Endothelial cell of umbilical vein (primary cell): ENCODE results near the gene TRIM47. TPM values are rescaled to one million over a fixed set of nuclear protein-coding genes. Genes with fewer than 3 reads are reported as not detected.

Experiments
- BruUV-seq: library from RNA; stranded (reverse); fragments of 400-500 nt; replicated peaks from 2 replicates; lab custom pipeline; 2021; lab: Mats Ljungman, UMichigan
- CTCF ChIA-PET: fragments of 300-600, 350-600 bp; sonication (Branson Sonifier 250); formaldehyde crosslinking; loops from one replicate; lab custom pipeline; 2021; ENCODE audit warnings: antibody characterized with exemption, inconsistent platforms; lab: Charles Lee
- POLR2A ChIA-PET: fragments of 300-600, 350-600 bp; sonication (Branson Sonifier 250); formaldehyde crosslinking; loops from one replicate; lab custom pipeline; 2021; ENCODE audit warnings: antibody characterized with exemption, inconsistent platforms; lab: Charles Lee
- DNase-seq: peaks from one replicate; pipeline ENCODE4 v3.0.0-alpha.2; 2011; ENCODE audit warnings: low read depth, low spot score
- FAIRE-seq: peaks from 2 replicates; lab custom pipeline; 2011; peaks lifted over from hg19 to GRCh38; lab: Jason Lieb, UNC
- H2AFZ ChIP-seq: 2 replicates; pipeline ENCODE4 v1.6.0; 2012; ENCODE audit warnings: low read depth, low read length, control low read depth, inconsistent platforms
- H3K27ac ChIP-seq: 2 replicates; pipeline ENCODE4 v1.5.1; 2011; ENCODE audit warnings: low read depth, mild to moderate bottlenecking, control low read depth, low read length, moderate library complexity; ENCODE audit not compliant: insufficient read depth
- H3K27me3 ChIP-seq, 2 experiments: 2 replicates each; pipeline versions ENCODE4 v1.6.0 to v1.6.1; 2011; ENCODE audit warnings: low read length in 2 of 2, mixed read lengths in 1 of 2; ENCODE audit not compliant: control insufficient read depth in 2 of 2, insufficient read depth in 2 of 2
- H3K36me3 ChIP-seq, 2 experiments: 2 replicates in 1 of 2; 3 replicates in 1 of 2; pipeline ENCODE4 v1.5.1; 2011; ENCODE audit warnings: low read length in 2 of 2, mild to moderate bottlenecking in 1 of 2, moderate library complexity in 1 of 2; ENCODE audit not compliant: control insufficient read depth in 2 of 2, insufficient read depth in 2 of 2; ENCODE audit errors: extremely low read depth in 1 of 2
- H3K4me1 ChIP-seq: 3 replicates; pipeline ENCODE4 v1.5.1; 2011; ENCODE audit warnings: mild to moderate bottlenecking, low read length; ENCODE audit not compliant: control insufficient read depth, insufficient read depth; ENCODE audit errors: extremely low read depth
- H3K4me2 ChIP-seq: 2 replicates; pipeline ENCODE4 v1.6.1; 2011; ENCODE audit warnings: low read length, control low read depth, mixed read lengths; ENCODE audit not compliant: insufficient read depth
- H3K4me3 ChIP-seq, 3 experiments: fragments of 200-600 bp in 1 of 3; sonication (generic), shearing (Covaris generic) in 1 of 3; replicated peaks in 1 of 3; 2 replicates each; pipeline ENCODE4 v1.5.1; 2011 to 2016; ENCODE audit warnings: control low read depth in 3 of 3, low read length in 3 of 3, mild to moderate bottlenecking in 2 of 3, inconsistent platforms in 1 of 3, low read depth in 1 of 3, moderate library complexity in 1 of 3; ENCODE audit not compliant: insufficient read depth in 1 of 3
- H3K79me2 ChIP-seq: 2 replicates; pipeline ENCODE4 v1.6.0; 2012; ENCODE audit warnings: low read length, inconsistent platforms; ENCODE audit not compliant: control insufficient read depth, insufficient read depth
- H3K9ac ChIP-seq: replicated peaks from 2 replicates; pipeline ENCODE3; 2011; ENCODE audit warnings: low read length, control low read depth; ENCODE audit not compliant: insufficient read depth; ENCODE audit errors: extremely low read depth
- H3K9me1 ChIP-seq: replicated peaks from 3 replicates; pipeline ENCODE4 v1.6.0; 2011; ENCODE audit warnings: mild to moderate bottlenecking, low read length; ENCODE audit not compliant: control insufficient read depth, insufficient read depth; ENCODE audit errors: extremely low read depth
- H3K9me3 ChIP-seq: replicated peaks from 2 replicates; pipeline ENCODE4 v1.5.1; 2012; ENCODE audit warnings: low read length, inconsistent platforms; ENCODE audit not compliant: control insufficient read depth, insufficient read depth
- H4K20me1 ChIP-seq: replicated peaks from 2 replicates; pipeline ENCODE3; 2011; ENCODE audit warnings: mild to moderate bottlenecking, low read length; ENCODE audit not compliant: control insufficient read depth, insufficient read depth; ENCODE audit errors: extremely low read depth
- EZH2 ChIP-seq: IDR thresholded peaks from 2 replicates; pipeline ENCODE4 v1.6.1; 2012; ENCODE audit warnings: borderline replicate concordance, low read depth, mild to moderate bottlenecking, moderate library complexity, low read length, inconsistent platforms; ENCODE audit not compliant: severe bottlenecking
- FOS ChIP-seq: IDR thresholded peaks from 2 replicates; pipeline ENCODE4 v1.6.1; 2011; ENCODE audit warnings: mild to moderate bottlenecking, low read length, moderate library complexity, borderline replicate concordance; ENCODE audit not compliant: insufficient read depth
- GATA2 ChIP-seq: IDR thresholded peaks from 2 replicates; pipeline ENCODE4 v1.7.0; 2011; ENCODE audit warnings: low read depth, mild to moderate bottlenecking, moderate library complexity, mixed read lengths, low read length; ENCODE audit not compliant: insufficient read length, insufficient read depth
- JUN ChIP-seq: IDR thresholded peaks from 2 replicates; pipeline ENCODE4 v1.6.1; 2011; ENCODE audit warnings: borderline replicate concordance, low read depth; ENCODE audit not compliant: insufficient read length, insufficient read depth
- MYC ChIP-seq: IDR thresholded peaks from one replicate; pipeline ENCODE4 v1.6.1; 2011; ENCODE audit warnings: mild to moderate bottlenecking, low read depth, low read length
- POLR2A ChIP-seq: IDR thresholded peaks from 2 replicates; pipeline ENCODE4 v1.6.1; 2012; ENCODE audit warnings: low read depth, mild to moderate bottlenecking, control low read depth, low read length
- POLR2AphosphoS5 ChIP-seq: IDR thresholded peaks from 2 replicates; pipeline ENCODE4 v1.6.1; 2012; ENCODE audit warnings: low read depth, mild to moderate bottlenecking, control low read depth, low read length, moderate library complexity; ENCODE audit not compliant: insufficient read depth
- dilution Hi-C: fragments of 300-500 bp; cut with MboI; formaldehyde crosslinking; loops from one replicate; pipeline ENCODE4 v1.15.0; 2019; ENCODE audit warnings: low sequenced_read_pairs; ENCODE audit not compliant: extremely low pct_ligation_motif_present
- intact Hi-C: fragments of 100-400 bp; cut with micrococcal nuclease; formaldehyde crosslinking; loops from one replicate; pipeline ENCODE4 v1.10.0; 2022
- polyA plus RNA-seq, 4 experiments: library from polyadenylated mRNA; depleted of rRNA in 3 of 4; stranded (reverse) in 3 of 4; unstranded in 1 of 4; fragments of >200 nt; gene quantifications; 2 replicates each; pipeline versions ENCODE4 v1.2.1 to v1.2.3, GENCODE V29; 2011 to 2012; ENCODE audit warnings: missing spikeins in 1 of 4
- total RNA-seq: library from RNA; stranded (reverse); gene quantifications from 2 replicates; pipeline ENCODE4 v1.2.3, GENCODE V29; 2021
- TF ChIP-seq, protein P1 (sequence below): IDR thresholded peaks from 2 replicates; pipeline ENCODE4 v1.6.1; 2011; ENCODE audit not compliant: insufficient read depth, insufficient read length
- TF ChIP-seq, protein P2 (sequence below), 2 donors: IDR thresholded peaks; 1 replicate in 1 of 2; 2 replicates in 1 of 2; pipeline ENCODE4 v1.5.1; 2011; ENCODE audit warnings: low read length in 2 of 2, mild to moderate bottlenecking in 2 of 2, moderate library complexity in 2 of 2, control low read depth in 1 of 2, inconsistent platforms in 1 of 2, low read depth in 1 of 2; ENCODE audit not compliant: insufficient read depth in 1 of 2; ENCODE audit errors: extremely low read depth in 1 of 2

Gene TRIM47
- total and polyA plus RNA-seq, 2 donors (not counting 3 experiments of a cell fraction or from before 2014, with no cell fraction given): 67.7 to 75.1 TPM

DNA sequence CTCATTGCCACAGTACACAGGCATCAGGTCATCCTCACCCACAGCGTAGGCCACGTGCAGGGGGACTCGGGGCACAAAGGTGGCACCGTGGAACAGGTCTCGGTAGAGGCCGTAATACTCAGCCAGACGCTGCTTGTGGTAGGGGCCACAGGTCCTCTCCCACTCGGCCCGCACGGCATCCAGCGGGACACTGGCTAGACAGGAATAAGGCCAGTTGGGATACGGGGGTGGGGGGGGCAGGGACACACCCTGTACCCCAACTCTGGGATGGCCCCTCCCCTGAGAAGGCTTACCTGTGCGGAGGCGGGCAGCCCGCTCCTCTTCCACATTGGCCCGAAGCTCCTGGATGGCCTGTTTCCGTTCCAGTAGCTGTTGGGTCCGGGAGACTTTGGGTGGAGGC is 23.3 kb upstream of the TRIM47 start:
- Histone ChIP-seq H3K9ac (no peak overlapping the region), H3K9me3 (no peaks in the 10 kb centered on the region), H3K4me1 (peaks cover 16% of the 10 kb centered on the region), H3K36me3 (peaks cover 7 to 28% of the 10 kb centered on the region in 2 experiments), H4K20me1 (no peaks in the 10 kb centered on the region), H2AFZ (no peak overlapping the region), H3K79me2 (peaks cover 9% of the 10 kb centered on the region), H3K4me2 (no peak overlapping the region), H3K9me1 (no peaks in the 10 kb centered on the region), H3K27me3 (no peaks in the 10 kb centered on the region), H3K4me3 (no peak overlapping the region), H3K27ac (no peak overlapping the region)
- dilution Hi-C loops (no loop called here), intact Hi-C loops (no loop called here)
- ChIA-PET CTCF (interaction anchor here (2.1 kb wide), 1 partner anchor 24 kb away, joined by 13 read pairs; the partner anchor contains the start of gene TRIM47), POLR2A (no interaction called here)
- no peak for TF ChIP-seq FOS
- DNase-seq (no peak), FAIRE-seq (no peak)
- no TSS peak for BruUV-seq

DNA sequence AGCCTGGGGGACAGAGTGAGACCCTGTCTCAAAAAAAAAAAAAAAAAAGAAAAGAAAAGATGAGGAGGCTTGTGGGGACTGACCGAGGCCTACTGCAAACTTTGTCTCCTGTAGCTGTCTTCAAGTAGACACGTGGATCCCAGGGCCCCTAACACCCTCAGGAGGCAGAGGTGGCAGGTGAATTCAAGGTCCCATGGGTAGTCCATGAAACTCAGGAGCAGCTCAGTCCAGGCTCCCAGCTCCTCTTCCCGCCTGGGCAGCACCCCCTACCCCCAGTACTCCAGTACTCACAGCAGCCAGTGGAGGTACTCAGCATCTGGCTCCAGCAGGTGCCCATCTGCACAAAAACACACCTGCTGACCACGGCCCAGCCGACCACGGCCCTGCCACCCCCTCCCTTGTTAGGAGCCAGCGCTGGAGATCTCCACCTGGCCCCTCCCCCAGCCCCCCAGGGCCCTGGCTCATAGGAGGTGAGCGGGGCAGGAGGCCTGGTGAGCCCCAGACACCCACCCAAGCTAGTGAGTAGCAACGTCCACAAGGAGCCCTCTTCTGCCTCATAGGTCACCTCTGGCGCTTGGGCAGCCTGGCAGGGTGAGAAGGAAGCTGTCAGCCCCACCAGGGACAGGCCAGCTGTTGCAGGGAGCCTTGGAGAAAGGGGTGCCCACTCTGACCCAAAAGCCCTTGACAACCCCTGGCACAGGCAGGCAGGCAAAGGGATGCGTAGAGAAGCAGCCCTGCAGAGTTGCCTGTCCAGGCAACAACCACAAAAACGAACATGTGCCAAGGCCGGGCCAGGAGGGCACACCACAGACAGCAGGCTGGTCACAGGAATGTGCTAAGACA is 22.5 kb upstream of the TRIM47 start:
- no peak overlapping the region for H3K27ac ChIP-seq
- H3K4me2 ChIP-seq: no peak overlapping the region
- peaks cover 16% of the 10 kb centered on the region for H3K4me1 ChIP-seq
- TF ChIP-seq MYC (no peak), POLR2A (no peak), POLR2AphosphoS5 (no peak), GATA2 (no peak), EZH2 (no peak), JUN (no peak), FOS (no peak)
- TF ChIP-seq, protein P1, sequence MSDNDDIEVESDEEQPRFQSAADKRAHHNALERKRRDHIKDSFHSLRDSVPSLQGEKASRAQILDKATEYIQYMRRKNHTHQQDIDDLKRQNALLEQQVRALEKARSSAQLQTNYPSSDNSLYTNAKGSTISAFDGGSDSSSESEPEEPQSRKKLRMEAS: no peak
- TF ChIP-seq, protein P2, sequence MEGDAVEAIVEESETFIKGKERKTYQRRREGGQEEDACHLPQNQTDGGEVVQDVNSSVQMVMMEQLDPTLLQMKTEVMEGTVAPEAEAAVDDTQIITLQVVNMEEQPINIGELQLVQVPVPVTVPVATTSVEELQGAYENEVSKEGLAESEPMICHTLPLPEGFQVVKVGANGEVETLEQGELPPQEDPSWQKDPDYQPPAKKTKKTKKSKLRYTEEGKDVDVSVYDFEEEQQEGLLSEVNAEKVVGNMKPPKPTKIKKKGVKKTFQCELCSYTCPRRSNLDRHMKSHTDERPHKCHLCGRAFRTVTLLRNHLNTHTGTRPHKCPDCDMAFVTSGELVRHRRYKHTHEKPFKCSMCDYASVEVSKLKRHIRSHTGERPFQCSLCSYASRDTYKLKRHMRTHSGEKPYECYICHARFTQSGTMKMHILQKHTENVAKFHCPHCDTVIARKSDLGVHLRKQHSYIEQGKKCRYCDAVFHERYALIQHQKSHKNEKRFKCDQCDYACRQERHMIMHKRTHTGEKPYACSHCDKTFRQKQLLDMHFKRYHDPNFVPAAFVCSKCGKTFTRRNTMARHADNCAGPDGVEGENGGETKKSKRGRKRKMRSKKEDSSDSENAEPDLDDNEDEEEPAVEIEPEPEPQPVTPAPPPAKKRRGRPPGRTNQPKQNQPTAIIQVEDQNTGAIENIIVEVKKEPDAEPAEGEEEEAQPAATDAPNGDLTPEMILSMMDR (IDR thresholded peaks at IDR 0.05; ENCODE audit: extremely low read depth in 1 of 2, insufficient read depth in 1 of 2, low read depth in 1 of 2, low read length in 2 of 2): no peak
- no peaks in the 10 kb centered on the region for H4K20me1 ChIP-seq
- H2AFZ ChIP-seq: no peak overlapping the region
- DNase-seq: no peak
- peaks cover 9% of the 10 kb centered on the region for H3K79me2 ChIP-seq
- H3K9me3 ChIP-seq: no peaks in the 10 kb centered on the region
- CTCF ChIA-PET: interaction anchor here (0.9 kb wide), 1 partner anchor 40 kb away, joined by 3 read pairs; no protein-coding TSS in a partner anchor
- H3K36me3 ChIP-seq: peaks cover 7 to 28% of the 10 kb centered on the region in 2 experiments
- no peak overlapping the region for H3K4me3 ChIP-seq
- no peak for FAIRE-seq
- no peak overlapping the region for H3K9ac ChIP-seq
- dilution Hi-C loops: no loop called here
- intact Hi-C loops: no loop called here
- no peaks in the 10 kb centered on the region for H3K9me1 ChIP-seq
- POLR2A ChIA-PET: no interaction called here
- no peaks in the 10 kb centered on the region for H3K27me3 ChIP-seq
- BruUV-seq: no TSS peak
